Right atrium auricular region (tissue), 2 donors: Measurements from ENCODE around the gene SKAP1. TPM values are rescaled to one million over a fixed set of nuclear protein-coding genes. Genes with fewer than 3 reads are reported as not detected.
A peak's percentile ranks its signal among the peaks of the same experiment; 100 is the strongest.

Source experiments
- DNase-seq: peaks from one replicate; pipeline ENCODE4 v3.0.0-alpha.2; 2019; ENCODE audit warnings: low spot score
- H3K27ac ChIP-seq, 2 donors: fragments of 200-600 bp; sonication (generic); 1 replicate in 1 of 2; 2 replicates in 1 of 2; pipeline ENCODE4 v1.5.1; 2016 to 2019
- H3K27me3 ChIP-seq, 2 donors: fragments of 200-600 bp; sonication (generic); one replicate each; pipeline versions ENCODE4 v1.5.1 to v1.6.0; 2017 to 2019
- H3K36me3 ChIP-seq: fragments of 200-600 bp; sonication (generic); one replicate; pipeline ENCODE4 v1.5.1; 2016
- H3K4me1 ChIP-seq, 2 donors: fragments of 200-600 bp; sonication (generic); one replicate each; pipeline versions ENCODE4 v1.5.1 to v1.6.0; 2017 to 2019
- H3K4me3 ChIP-seq, 2 donors: fragments of 200-600 bp; sonication (generic); 1 replicate in 1 of 2; 2 replicates in 1 of 2; pipeline ENCODE4 v1.5.1; 2017 to 2019; ENCODE audit warnings: mild to moderate bottlenecking in 1 of 2, moderate library complexity in 1 of 2
- H3K9me3 ChIP-seq, 2 donors: fragments of 200-600 bp; sonication (generic); one replicate each; pipeline ENCODE4 v1.5.1; 2019
- CTCF ChIP-seq, 2 donors: fragments of 200-600 bp; sonication (generic); IDR thresholded peaks; one replicate each; pipeline ENCODE4 v1.5.1; 2019; ENCODE audit warnings: antibody characterized with exemption in 2 of 2
- total RNA-seq, 2 donors: library from RNA; depleted of rRNA; stranded (reverse); fragments of >200 nt; gene quantifications; one replicate each; pipeline ENCODE4 v1.1.0, GENCODE V29; 2016

The SKAP1 gene
- total RNA-seq, 2 donors from 2014 or later, result not detected

GRCh38 chr17:48336986-48337385 lies 93.0 kb downstream of the SKAP1 start:
- no peaks in the 10 kb centered on the region for H3K9me3 ChIP-seq
- TF ChIP-seq CTCF (IDR thresholded peaks at IDR 0.05), result no peak
- no peaks in the 10 kb centered on the region for H3K27me3 ChIP-seq
- no peak overlapping the region for H3K4me3 ChIP-seq
- H3K36me3 ChIP-seq, result no peaks in the 10 kb centered on the region
- no peak overlapping the region for H3K27ac ChIP-seq
- H3K4me1 ChIP-seq, result no peaks in the 10 kb centered on the region
- DNase-seq, result no peak

GRCh38 chr17:48335858-48336500 lies 94.0 kb downstream of the SKAP1 start:
- no peaks in the 10 kb centered on the region for H3K27me3 ChIP-seq
- no peak for DNase-seq
- no peaks in the 10 kb centered on the region for H3K36me3 ChIP-seq
- no peaks in the 10 kb centered on the region for H3K9me3 ChIP-seq
- no peaks in the 10 kb centered on the region for H3K4me1 ChIP-seq
- no peak overlapping the region for H3K27ac ChIP-seq
- peak; percentile 49 to 75 for TF ChIP-seq CTCF (IDR thresholded peaks at IDR 0.05)
- H3K4me3 ChIP-seq, result no peak overlapping the region

- no peaks in the 10 kb centered on the region for H3K27me3 ChIP-seq
- no peak for TF ChIP-seq CTCF (IDR thresholded peaks at IDR 0.05)
- no peak for DNase-seq
Observed at GRCh38 chr17:48335146-48335784, 94.7 kb downstream of the SKAP1 start.

GRCh38 chr17:48333034-48333530 lies 96.9 kb downstream of the SKAP1 start:
- DNase-seq, result no peak
- H3K4me1 ChIP-seq, result no peaks in the 10 kb centered on the region
- no peaks in the 10 kb centered on the region for H3K9me3 ChIP-seq
- H3K36me3 ChIP-seq, result no peaks in the 10 kb centered on the region
- no peak overlapping the region for H3K4me3 ChIP-seq
- TF ChIP-seq CTCF (IDR thresholded peaks at IDR 0.05), result no peak
- no peak overlapping the region for H3K27ac ChIP-seq
- peaks cover 0 to 9% of the 10 kb centered on the region in 2 donors for H3K27me3 ChIP-seq

More at GRCh38 chr17:48335146-48335784, 94.7 kb downstream of the SKAP1 start:
- Histone ChIP-seq H3K4me1 (no peaks in the 10 kb centered on the region), H3K4me3 (no peak overlapping the region), H3K36me3 (no peaks in the 10 kb centered on the region), H3K9me3 (no peaks in the 10 kb centered on the region), H3K27ac (no peak overlapping the region)

GRCh38 chr17:48330887-48331286 lies 99.1 kb downstream of the SKAP1 start:
- H3K4me1 ChIP-seq, result no peaks in the 10 kb centered on the region
- peaks cover 0 to 9% of the 10 kb centered on the region in 2 donors for H3K27me3 ChIP-seq
- H3K4me3 ChIP-seq, result no peak overlapping the region
- no peak for DNase-seq
- no peaks in the 10 kb centered on the region for H3K9me3 ChIP-seq
- TF ChIP-seq CTCF (IDR thresholded peaks at IDR 0.05), result no peak
- no peak overlapping the region for H3K27ac ChIP-seq
- H3K36me3 ChIP-seq, result no peaks in the 10 kb centered on the region
